WTC11 (cell line): ENCODE results near the gene TARBP1. TPM values are rescaled to one million over a fixed set of nuclear protein-coding genes. Genes with fewer than 3 reads are reported as not detected.
A peak's percentile ranks its signal among the peaks of the same experiment; 100 is the strongest.

Source experiments
- ATAC-seq: fragments of 200-7000 bp; cut with Tn5 transposase; 2 replicates; pipeline ENCODE4 v1.10.0; 2021; ENCODE audit warnings: mild to moderate bottlenecking, moderate library complexity
- CTCF ChIA-PET: fragments of 300-600 bp; sonication (Branson Sonifier 250); formaldehyde crosslinking; loops from one replicate; lab custom pipeline; 2021; ENCODE audit warnings: antibody characterized with exemption; lab: Charles Lee
- POLR2A ChIA-PET: fragments of 350-600 bp; sonication (Branson Sonifier 250); formaldehyde crosslinking; loops from one replicate; lab custom pipeline; 2021; ENCODE audit warnings: antibody characterized with exemption; lab: Charles Lee
- DNase-seq: peaks from one replicate; pipeline ENCODE4 v3.0.0; 2021; ENCODE audit warnings: low spot score
- H3K27ac Mint-ChIP-seq: 2 replicates; pipeline ENCODE4 v1.8.0; 2021; ENCODE audit warnings: mixed read lengths
- H3K27me3 Mint-ChIP-seq: 2 replicates; pipeline ENCODE4 v1.8.0; 2021; ENCODE audit warnings: low read depth, mild to moderate bottlenecking, moderate library complexity, mixed read lengths
- H3K36me3 Mint-ChIP-seq: 2 replicates; pipeline ENCODE4 v1.8.0; 2021; ENCODE audit warnings: mixed read lengths
- H3K4me1 Mint-ChIP-seq: 2 replicates; pipeline ENCODE4 v1.8.0; 2022; ENCODE audit warnings: mixed read lengths
- H3K4me3 Mint-ChIP-seq: 2 replicates; pipeline ENCODE4 v1.8.0; 2021; ENCODE audit warnings: mild to moderate bottlenecking, moderate library complexity, mixed read lengths
- H3K9me3 Mint-ChIP-seq: 2 replicates; pipeline ENCODE4 v1.8.0; 2021; ENCODE audit warnings: mixed read lengths
- ATF2 ChIP-seq: sonication (generic); formaldehyde crosslinking; IDR thresholded peaks from 2 replicates; pipeline ENCODE4 v1.8.1; 2022; ENCODE audit warnings: low read depth, missing genetic modification reagents, borderline replicate concordance
- CBFB ChIP-seq: sonication (generic); formaldehyde crosslinking; IDR thresholded peaks from 2 replicates; pipeline ENCODE4 v1.8.1; 2022; ENCODE audit warnings: mild to moderate bottlenecking, low read depth, missing genetic modification reagents
- FOXJ3 ChIP-seq: sonication (generic); formaldehyde crosslinking; IDR thresholded peaks from 2 replicates; pipeline ENCODE4 v1.9.0; 2021; ENCODE audit warnings: missing genetic modification reagents, mild to moderate bottlenecking, borderline replicate concordance
- FOXP1 ChIP-seq: sonication (generic); formaldehyde crosslinking; IDR thresholded peaks from 2 replicates; pipeline ENCODE4 v1.8.0; 2022; ENCODE audit warnings: missing genetic modification reagents, mild to moderate bottlenecking, moderate library complexity, borderline replicate concordance
- FOXP4 ChIP-seq: sonication (generic); formaldehyde crosslinking; IDR thresholded peaks from 2 replicates; pipeline ENCODE4 v1.8.0; 2022; ENCODE audit warnings: mild to moderate bottlenecking, missing genetic modification reagents
- NFE2L1 ChIP-seq: sonication (generic); formaldehyde crosslinking; IDR thresholded peaks from 2 replicates; pipeline ENCODE4 v1.8.1; 2023; ENCODE audit warnings: missing genetic modification reagents
- TEAD1 ChIP-seq: sonication (generic); formaldehyde crosslinking; IDR thresholded peaks from 2 replicates; pipeline ENCODE4 v1.8.0; 2022; ENCODE audit warnings: mild to moderate bottlenecking, missing genetic modification reagents
- TP53 ChIP-seq: sonication (generic); formaldehyde crosslinking; IDR thresholded peaks from 2 replicates; pipeline ENCODE4 v1.8.1; 2023; ENCODE audit warnings: mild to moderate bottlenecking, missing genetic modification reagents
- ZNF263 ChIP-seq: sonication (generic); formaldehyde crosslinking; IDR thresholded peaks from 2 replicates; pipeline ENCODE4 v1.8.1; 2022; ENCODE audit warnings: low read depth, mild to moderate bottlenecking, moderate library complexity, missing genetic modification reagents
- ZNF317 ChIP-seq: sonication (generic); formaldehyde crosslinking; IDR thresholded peaks from 2 replicates; pipeline ENCODE4 v1.8.1; 2023; ENCODE audit warnings: low read depth, mild to moderate bottlenecking, moderate library complexity, missing genetic modification reagents, borderline replicate concordance
- ZNF532 ChIP-seq: fragments of 250-450 bp; sonication (Bioruptor Pico); IDR thresholded peaks from 2 replicates; pipeline ENCODE4 v1.9.0; 2021; ENCODE audit warnings: mild to moderate bottlenecking, borderline replicate concordance
- total RNA-seq: library from RNA; stranded (reverse); gene quantifications from 3 replicates; pipeline ENCODE4 v1.2.3, GENCODE V29; 2021
- TF ChIP-seq, protein P1 (sequence below): sonication (generic); formaldehyde crosslinking; IDR thresholded peaks from 2 replicates; pipeline ENCODE4 v1.8.1; 2023; ENCODE audit warnings: mild to moderate bottlenecking, missing genetic modification reagents
- TF ChIP-seq, protein P2 (sequence below): sonication (generic); formaldehyde crosslinking; IDR thresholded peaks from 2 replicates; pipeline ENCODE4 v1.8.0; 2022; ENCODE audit warnings: mild to moderate bottlenecking, missing genetic modification reagents

TARBP1 gene
- total RNA-seq, 1 experiment from 2014 or later: 24.0 TPM

GRCh38 chr1:234440348-234440747 lies 38.6 kb downstream of the TARBP1 start:
- ChIA-PET POLR2A (no interaction called here), CTCF (no interaction called here)
- H3K4me3 Mint-ChIP-seq: no peak overlapping the region
- DNase-seq (no peak), ATAC-seq (no peak)
- no peaks in the 10 kb centered on the region for H3K27me3 Mint-ChIP-seq
- peaks cover 10% of the 10 kb centered on the region for H3K9me3 Mint-ChIP-seq
- TF ChIP-seq ZNF317 (CRISPR knock-in tag) (peak; percentile 28; the same call in 1 of the 2 replicates), ATF2 (CRISPR knock-in tag) (no peak)
- peaks cover 20% of the 10 kb centered on the region for H3K36me3 Mint-ChIP-seq
- H3K4me1 Mint-ChIP-seq: no peaks in the 10 kb centered on the region
- no peak overlapping the region for H3K27ac Mint-ChIP-seq

GRCh38 chr1:234438579-234438978 lies 40.4 kb downstream of the TARBP1 start:
- Mint-ChIP-seq H3K4me1 (no peaks in the 10 kb centered on the region), H3K4me3 (no peak overlapping the region), H3K27me3 (no peaks in the 10 kb centered on the region), H3K9me3 (peaks cover 10% of the 10 kb centered on the region), H3K36me3 (peaks cover 20% of the 10 kb centered on the region), H3K27ac (no peak overlapping the region)
- ATAC-seq (no peak), DNase-seq (no peak)
- no peak for TF ChIP-seq TEAD1 (CRISPR knock-in tag)
- TF ChIP-seq FOXP1 (CRISPR knock-in tag): no peak
- TF ChIP-seq ZNF263 (CRISPR knock-in tag): no peak
- no peak for TF ChIP-seq FOXJ3 (CRISPR knock-in tag)
- TF ChIP-seq ZNF532: no peak
- no peak for TF ChIP-seq TP53 (CRISPR knock-in tag)
- TF ChIP-seq FOXP4 (CRISPR knock-in tag): no peak
- TF ChIP-seq CBFB: no peak
- TF ChIP-seq, protein P1, sequence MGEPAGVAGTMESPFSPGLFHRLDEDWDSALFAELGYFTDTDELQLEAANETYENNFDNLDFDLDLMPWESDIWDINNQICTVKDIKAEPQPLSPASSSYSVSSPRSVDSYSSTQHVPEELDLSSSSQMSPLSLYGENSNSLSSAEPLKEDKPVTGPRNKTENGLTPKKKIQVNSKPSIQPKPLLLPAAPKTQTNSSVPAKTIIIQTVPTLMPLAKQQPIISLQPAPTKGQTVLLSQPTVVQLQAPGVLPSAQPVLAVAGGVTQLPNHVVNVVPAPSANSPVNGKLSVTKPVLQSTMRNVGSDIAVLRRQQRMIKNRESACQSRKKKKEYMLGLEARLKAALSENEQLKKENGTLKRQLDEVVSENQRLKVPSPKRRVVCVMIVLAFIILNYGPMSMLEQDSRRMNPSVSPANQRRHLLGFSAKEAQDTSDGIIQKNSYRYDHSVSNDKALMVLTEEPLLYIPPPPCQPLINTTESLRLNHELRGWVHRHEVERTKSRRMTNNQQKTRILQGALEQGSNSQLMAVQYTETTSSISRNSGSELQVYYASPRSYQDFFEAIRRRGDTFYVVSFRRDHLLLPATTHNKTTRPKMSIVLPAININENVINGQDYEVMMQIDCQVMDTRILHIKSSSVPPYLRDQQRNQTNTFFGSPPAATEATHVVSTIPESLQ (CRISPR knock-in tag): no peak
- TF ChIP-seq NFE2L1: no peak
- TF ChIP-seq, protein P2, sequence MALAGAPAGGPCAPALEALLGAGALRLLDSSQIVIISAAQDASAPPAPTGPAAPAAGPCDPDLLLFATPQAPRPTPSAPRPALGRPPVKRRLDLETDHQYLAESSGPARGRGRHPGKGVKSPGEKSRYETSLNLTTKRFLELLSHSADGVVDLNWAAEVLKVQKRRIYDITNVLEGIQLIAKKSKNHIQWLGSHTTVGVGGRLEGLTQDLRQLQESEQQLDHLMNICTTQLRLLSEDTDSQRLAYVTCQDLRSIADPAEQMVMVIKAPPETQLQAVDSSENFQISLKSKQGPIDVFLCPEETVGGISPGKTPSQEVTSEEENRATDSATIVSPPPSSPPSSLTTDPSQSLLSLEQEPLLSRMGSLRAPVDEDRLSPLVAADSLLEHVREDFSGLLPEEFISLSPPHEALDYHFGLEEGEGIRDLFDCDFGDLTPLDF (CRISPR knock-in tag): no peak
- CTCF ChIA-PET: no interaction called here
- POLR2A ChIA-PET: interaction anchor here (0.6 kb wide), 1 partner anchor 112 kb away, joined by 3 read pairs; no protein-coding TSS in a partner anchor
